Esophagus (tissue), 2 donors: ENCODE measurements around the gene CACNA2D1. TPM values are rescaled to one million over a fixed set of nuclear protein-coding genes. Genes with fewer than 3 reads are reported as not detected.

Experiments
- H3K27ac ChIP-seq, 2 donors: one replicate each; pipeline ENCODE4 v1.5.1; 2013; ENCODE audit warnings: low read depth in 2 of 2, mild to moderate bottlenecking in 2 of 2, inconsistent platforms in 1 of 2, low read length in 1 of 2, moderate library complexity in 1 of 2
- H3K27me3 ChIP-seq, 2 donors: one replicate each; pipeline ENCODE4 v1.6.1; 2013; ENCODE audit warnings: low read length in 2 of 2, control low read depth in 1 of 2, mild to moderate bottlenecking in 1 of 2; ENCODE audit not compliant: insufficient read depth in 2 of 2, control insufficient read depth in 1 of 2
- H3K36me3 ChIP-seq, 2 donors: one replicate each; pipeline ENCODE4 v1.6.1; 2013; ENCODE audit warnings: low read length in 1 of 2; ENCODE audit not compliant: control insufficient read depth in 2 of 2, insufficient read depth in 2 of 2
- H3K4me1 ChIP-seq, 2 donors: one replicate each; pipeline ENCODE4 v1.6.1; 2013; ENCODE audit warnings: low read length in 1 of 2; ENCODE audit not compliant: control insufficient read depth in 2 of 2, insufficient read depth in 2 of 2
- H3K4me3 ChIP-seq, 2 donors: one replicate each; pipeline ENCODE4 v1.5.1; 2013; ENCODE audit warnings: low read length in 2 of 2, mild to moderate bottlenecking in 2 of 2, low read depth in 1 of 2, moderate library complexity in 1 of 2
- H3K9me3 ChIP-seq, 2 donors: one replicate each; pipeline ENCODE4 v1.6.1; 2013; ENCODE audit warnings: mild to moderate bottlenecking in 2 of 2, low read depth in 1 of 2, low read length in 1 of 2, moderate library complexity in 1 of 2; ENCODE audit not compliant: control insufficient read depth in 2 of 2, insufficient read depth in 1 of 2
- WGBS, 2 donors: extraction: QIAGEN DNeasy Blood & Tissue Kit; methylation state at CpG; one replicate each; pipeline ENCODE4 v1.1.7; 2013; 5-methylcytosine and 5-hydroxymethylcytosine counted together
- polyA plus RNA-seq, 2 donors: library from polyadenylated mRNA; stranded (reverse); fragments of 200-250 nt; gene quantifications; one replicate each; pipeline ENCODE4 v1.2.3, GENCODE V29; 2013
- donor health status: healthy with polysubstance abuse.
- donor health status: Bipolar disorder and iron deficiency.

CACNA2D1 gene
- polyA plus RNA-seq, 2 donors: 0.90 to 1.3 TPM

DNA sequence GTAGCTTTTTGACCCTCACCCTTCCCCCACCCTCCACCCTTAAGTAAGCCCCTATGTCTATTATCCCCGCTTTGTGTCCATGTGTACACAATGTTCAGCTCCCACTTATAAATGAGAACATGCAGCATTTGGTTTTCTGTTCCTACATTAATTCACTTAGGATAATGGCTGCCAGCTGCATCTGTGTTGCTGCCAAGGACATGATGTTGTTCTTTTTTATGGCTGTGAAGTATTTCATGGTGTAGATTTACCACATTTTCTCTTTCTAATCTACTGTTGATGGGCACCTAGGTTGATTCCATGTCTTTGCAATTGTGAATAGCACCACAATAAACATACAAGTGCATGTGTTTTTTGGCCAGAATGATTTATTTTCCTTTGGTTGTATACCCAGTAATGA, 232.2 kb downstream of the CACNA2D1 start:
- no peaks in the 10 kb centered on the region for H3K27me3 ChIP-seq
- WGBS, 2 donors: 85 to 96% methylated on average over 1 of the region's 1 CpG
- H3K27ac ChIP-seq: no peak overlapping the region
- no peaks in the 10 kb centered on the region for H3K9me3 ChIP-seq
- H3K4me1 ChIP-seq: no peaks in the 10 kb centered on the region
- no peak overlapping the region for H3K4me3 ChIP-seq
- no peaks in the 10 kb centered on the region for H3K36me3 ChIP-seq

DNA sequence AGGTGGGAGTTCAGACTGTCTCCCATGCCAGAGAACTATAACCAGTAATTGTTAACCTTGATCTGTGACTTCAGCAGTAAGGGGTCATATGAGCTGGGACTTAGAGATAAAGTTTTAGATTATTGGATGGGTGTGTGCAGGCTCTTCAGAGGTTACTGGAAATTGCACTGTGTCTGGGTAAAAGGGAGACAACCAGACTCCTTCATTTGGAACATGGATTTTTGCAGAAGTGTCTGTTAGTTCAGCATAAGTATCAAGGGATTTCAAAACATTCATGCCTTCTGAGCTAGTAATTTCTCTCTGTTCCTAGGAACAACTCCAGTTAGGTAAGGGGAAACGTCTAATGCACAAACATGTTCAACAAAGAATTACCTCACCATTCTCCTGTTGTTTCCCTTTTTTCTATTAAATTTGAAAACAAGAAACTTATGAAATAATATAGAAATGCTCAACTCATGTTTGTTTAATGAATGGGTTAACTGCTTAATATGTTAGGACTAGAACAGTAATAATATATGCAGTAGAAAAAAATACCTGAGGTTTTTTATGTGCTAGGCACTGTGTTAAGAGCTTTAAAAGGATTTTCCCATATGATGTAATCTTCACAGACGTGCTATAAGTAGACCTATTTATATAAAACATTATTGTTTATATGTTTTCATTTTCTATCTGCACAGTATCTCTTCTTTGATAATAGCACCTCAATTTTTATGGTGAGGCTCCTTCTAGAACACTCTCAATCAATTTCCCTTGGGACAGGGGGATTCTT, 233.0 kb downstream of the CACNA2D1 start:
- no peak overlapping the region for H3K4me3 ChIP-seq
- H3K36me3 ChIP-seq: no peaks in the 10 kb centered on the region
- H3K27me3 ChIP-seq: no peaks in the 10 kb centered on the region
- 46 to 57% methylated on average over 2 of the region's 2 CpGs for WGBS, 2 donors
- H3K4me1 ChIP-seq: no peaks in the 10 kb centered on the region
- no peaks in the 10 kb centered on the region for H3K9me3 ChIP-seq
- no peak overlapping the region for H3K27ac ChIP-seq

DNA sequence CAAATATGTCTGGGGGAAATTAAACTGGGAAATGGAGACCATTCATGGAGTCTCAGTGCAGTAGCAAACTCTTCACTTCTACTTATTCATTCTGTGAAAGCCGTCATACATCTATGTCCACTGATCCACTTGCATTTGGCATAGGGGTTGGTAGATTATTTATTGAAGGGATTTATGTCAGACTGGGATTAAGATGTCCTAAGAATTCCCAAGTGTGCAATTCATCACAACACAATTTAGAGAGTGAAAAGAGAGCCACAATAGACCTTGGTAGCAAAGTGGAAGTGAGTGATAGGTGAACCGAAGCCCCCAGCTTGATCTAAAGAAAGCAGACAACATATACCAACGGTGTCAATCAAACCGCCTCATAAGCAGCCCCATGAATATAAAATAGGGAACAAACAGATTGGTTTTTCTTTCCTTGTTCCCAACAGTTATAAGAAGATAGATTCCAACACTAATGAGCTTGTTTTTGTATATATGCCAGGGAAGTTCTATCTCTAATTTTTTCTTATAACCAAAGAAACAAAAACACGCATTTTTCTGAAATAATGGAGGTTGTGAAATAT, 234.3 kb downstream of the CACNA2D1 start:
- H3K9me3 ChIP-seq: no peaks in the 10 kb centered on the region
- WGBS, 2 donors: 79 to 83% methylated on average over 5 of the region's 5 CpGs
- no peaks in the 10 kb centered on the region for H3K27me3 ChIP-seq
- no peaks in the 10 kb centered on the region for H3K36me3 ChIP-seq
- no peak overlapping the region for H3K27ac ChIP-seq
- no peak overlapping the region for H3K4me3 ChIP-seq
- H3K4me1 ChIP-seq: peaks cover 0 to 4% of the 10 kb centered on the region in 2 donors

GRCh38 chr7:82204694-82205093, 238.9 kb downstream of the CACNA2D1 start:
- H3K27ac ChIP-seq: no peak overlapping the region
- H3K27me3 ChIP-seq: no peaks in the 10 kb centered on the region
- H3K4me3 ChIP-seq: no peak overlapping the region
- H3K36me3 ChIP-seq: peaks cover 0 to 3% of the 10 kb centered on the region in 2 donors
- peaks cover 0 to 4% of the 10 kb centered on the region in 2 donors for H3K4me1 ChIP-seq
- WGBS, 2 donors: 74 to 75% methylated on average over 4 of the region's 4 CpGs
- H3K9me3 ChIP-seq: no peaks in the 10 kb centered on the region

DNA sequence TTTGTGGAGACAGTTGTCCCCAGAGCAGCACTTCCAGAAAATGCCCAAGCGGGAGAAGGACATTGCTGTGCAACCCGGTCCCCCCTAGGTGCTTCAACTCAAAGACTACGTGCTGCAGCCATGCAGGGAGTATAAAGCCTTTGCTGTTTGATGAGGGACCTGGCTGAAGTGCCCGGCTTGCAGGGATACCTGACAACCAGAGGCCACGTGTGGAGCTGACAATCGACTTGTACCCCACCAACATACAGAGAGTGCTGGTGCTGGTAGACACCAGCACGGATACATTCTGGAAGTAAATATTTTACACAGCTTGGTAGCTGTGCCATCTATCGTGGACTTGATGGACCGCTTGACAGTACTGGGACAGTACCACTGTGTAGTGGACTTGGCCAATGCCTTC, 240.6 kb downstream of the CACNA2D1 start:
- 93 to 94% methylated on average over 9 of the region's 9 CpGs for WGBS, 2 donors
- Histone ChIP-seq H3K4me1 (peaks cover 0 to 4% of the 10 kb centered on the region in 2 donors), H3K36me3 (peaks cover 0 to 3% of the 10 kb centered on the region in 2 donors), H3K27me3 (no peaks in the 10 kb centered on the region), H3K4me3 (no peak overlapping the region), H3K9me3 (no peaks in the 10 kb centered on the region), H3K27ac (no peak overlapping the region)

DNA sequence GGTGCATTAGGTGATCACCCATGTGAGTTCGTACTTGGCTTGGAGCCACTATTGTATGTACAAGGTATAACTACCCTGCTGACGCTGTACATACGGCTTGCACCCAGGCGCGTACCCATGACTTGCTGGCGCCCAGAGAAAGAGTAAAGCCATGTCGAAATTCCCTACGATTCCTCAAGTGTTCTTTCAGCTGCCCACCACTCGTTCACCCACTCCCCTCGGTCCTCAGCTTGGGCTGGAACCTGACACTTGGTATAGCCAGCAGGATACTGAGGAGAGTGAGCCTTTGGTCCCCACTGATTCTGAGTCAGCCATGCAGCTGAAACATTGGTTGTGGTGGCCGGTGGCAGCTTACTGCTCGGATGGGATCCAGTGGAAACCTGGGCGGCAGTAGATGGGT, 241.5 kb downstream of the CACNA2D1 start:
- Histone ChIP-seq H3K9me3 (no peaks in the 10 kb centered on the region), H3K4me1 (peaks cover 0 to 4% of the 10 kb centered on the region in 2 donors), H3K27me3 (no peaks in the 10 kb centered on the region), H3K36me3 (peaks cover 0 to 3% of the 10 kb centered on the region in 2 donors), H3K4me3 (no peak overlapping the region), H3K27ac (no peak overlapping the region)
- 93 to 94% methylated on average over 13 of the region's 13 CpGs for WGBS, 2 donors

DNA sequence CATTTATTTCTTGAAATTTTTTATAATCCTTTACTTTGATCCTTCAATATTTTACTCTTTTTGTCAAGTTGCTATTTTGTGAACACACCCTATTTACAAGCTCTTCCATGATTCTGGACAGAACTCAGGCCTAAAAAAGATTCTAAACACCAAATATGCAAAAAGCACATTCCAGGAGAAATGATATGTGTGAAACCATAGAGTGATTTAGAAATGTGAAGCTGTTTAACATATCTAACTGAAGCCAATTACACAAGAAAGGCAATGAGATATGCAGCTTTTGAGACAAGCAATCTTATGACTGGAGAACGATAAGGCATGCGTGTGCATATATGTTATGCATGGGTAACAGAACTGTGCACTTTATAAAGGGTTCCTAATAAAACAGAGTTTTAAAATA, 243.0 kb downstream of the CACNA2D1 start:
- Histone ChIP-seq H3K9me3 (no peaks in the 10 kb centered on the region), H3K4me1 (peaks cover 0 to 4% of the 10 kb centered on the region in 2 donors), H3K36me3 (peaks cover 0 to 3% of the 10 kb centered on the region in 2 donors), H3K27me3 (no peaks in the 10 kb centered on the region), H3K4me3 (no peak overlapping the region), H3K27ac (no peak overlapping the region)
- WGBS, 2 donors: 93 to 98% methylated on average over 2 of the region's 2 CpGs

DNA sequence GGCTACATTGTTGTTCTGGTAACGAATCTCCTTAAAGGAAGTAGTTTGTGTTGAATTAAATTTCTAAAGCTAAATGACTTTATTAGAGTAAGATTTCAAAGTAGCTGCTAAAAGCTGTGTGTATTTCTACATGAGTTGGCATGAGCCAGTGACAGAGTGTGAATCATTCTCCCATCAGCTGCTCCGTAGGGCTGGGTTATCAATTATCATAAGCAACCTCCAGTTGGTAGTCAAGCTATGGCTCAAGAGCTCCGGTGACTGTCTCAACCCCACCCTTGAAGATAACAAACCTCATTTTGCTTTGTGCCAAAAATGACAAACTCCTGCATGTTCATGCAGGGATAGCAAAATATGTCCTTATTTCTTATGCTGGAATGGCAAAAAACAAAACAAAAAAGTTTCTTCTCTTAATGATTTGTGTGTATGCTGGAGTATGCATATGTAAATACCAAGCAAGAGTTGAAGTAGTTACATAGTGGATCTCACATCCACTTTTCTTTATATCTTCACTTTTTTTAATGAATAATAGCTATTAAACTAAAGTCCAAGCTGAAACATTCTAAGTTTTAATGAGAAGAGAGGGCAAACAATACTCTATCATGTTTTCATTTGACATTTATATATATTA, 249.4 kb downstream of the CACNA2D1 start:
- Histone ChIP-seq H3K4me1 (no peaks in the 10 kb centered on the region), H3K9me3 (no peaks in the 10 kb centered on the region), H3K27me3 (no peaks in the 10 kb centered on the region), H3K27ac (no peak overlapping the region), H3K36me3 (no peaks in the 10 kb centered on the region), H3K4me3 (no peak overlapping the region)
- 40 to 45% methylated on average over 3 of the region's 3 CpGs for WGBS, 2 donors

DNA sequence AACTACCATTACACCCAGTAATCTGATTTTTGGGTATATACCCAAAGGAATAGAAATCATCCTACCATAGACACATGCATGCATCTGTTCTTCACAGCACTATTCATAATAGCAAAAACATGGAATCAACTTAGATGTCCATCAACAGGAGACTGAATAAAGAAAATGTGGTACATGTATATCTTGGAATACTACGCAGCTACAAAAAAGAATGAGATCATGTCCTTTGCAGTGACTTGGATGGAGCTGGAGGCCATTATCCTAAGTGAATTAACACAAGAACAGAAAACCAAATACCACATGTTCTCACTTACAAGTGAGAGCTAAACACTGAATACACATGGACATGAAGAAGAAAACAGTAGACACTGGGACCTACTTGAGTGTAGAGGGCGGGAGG, 254.9 kb downstream of the CACNA2D1 start:
- 85 to 94% methylated on average over 2 of the region's 2 CpGs for WGBS, 2 donors
- H3K27me3 ChIP-seq: no peaks in the 10 kb centered on the region
- no peaks in the 10 kb centered on the region for H3K9me3 ChIP-seq
- H3K27ac ChIP-seq: no peak overlapping the region
- H3K4me1 ChIP-seq: no peaks in the 10 kb centered on the region
- no peak overlapping the region for H3K4me3 ChIP-seq
- no peaks in the 10 kb centered on the region for H3K36me3 ChIP-seq
